T1000 (cell line): ENCODE measurements around the gene IRX2.

Experiments used
- DNase-seq: peaks from one replicate; lab custom pipeline; 2025; ENCODE audit warnings: mixed read lengths; lab: John Stamatoyannopoulos, UW

IRX2 gene

DNA sequence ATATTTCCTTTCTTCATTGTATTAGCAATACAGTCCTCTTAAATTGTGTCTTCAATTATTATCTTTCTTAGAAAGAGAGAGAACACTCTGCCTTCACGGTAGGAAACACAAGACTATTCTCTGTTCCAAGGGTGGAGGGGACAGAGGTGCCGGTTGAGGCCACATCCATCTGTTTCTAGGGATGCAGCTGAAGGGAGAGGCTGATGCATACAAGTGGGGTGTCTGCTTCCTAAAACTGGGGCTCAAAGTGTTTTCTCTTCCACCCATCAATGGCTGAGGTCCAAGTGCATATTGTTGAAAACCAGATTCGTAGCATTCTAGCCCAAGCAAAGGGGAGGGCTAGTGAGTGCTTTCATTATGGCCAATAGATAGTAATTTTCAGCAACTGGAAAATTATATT is 9.5 kb downstream of the IRX2 start:
- no peak for DNase-seq

DNA sequence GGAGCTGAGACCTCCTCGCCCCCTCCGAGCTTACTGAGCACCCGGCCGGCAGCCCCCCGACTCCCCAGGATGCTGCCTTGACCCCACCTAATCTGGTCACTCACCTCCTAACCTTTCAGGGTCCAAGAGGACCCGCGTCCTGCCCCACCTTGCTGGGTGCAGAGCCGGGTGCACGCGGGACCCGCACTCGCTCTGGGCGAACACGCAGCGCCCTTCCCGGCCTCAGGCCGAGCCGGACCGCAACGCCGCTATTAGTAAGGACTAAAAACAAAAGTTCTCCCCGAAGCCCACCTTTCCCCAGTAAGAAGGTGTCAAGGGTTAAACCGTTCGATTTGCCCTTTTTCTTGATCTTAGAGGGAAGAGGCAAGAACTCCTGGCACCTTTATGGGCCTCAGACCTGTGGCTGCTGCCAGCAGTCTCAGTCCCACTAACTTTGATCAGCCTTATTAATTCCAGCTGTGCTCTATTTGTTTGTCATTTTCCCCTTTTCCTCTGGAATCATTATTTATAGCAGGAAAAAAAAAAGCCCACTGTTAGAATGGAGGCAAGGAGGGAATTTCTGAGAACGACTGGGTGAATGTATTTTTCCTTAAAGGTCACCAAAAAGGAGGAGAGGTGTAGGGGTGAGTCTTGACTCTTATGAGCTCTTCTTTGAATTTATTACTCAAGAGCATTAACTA is 10.5 kb downstream of the IRX2 start:
- DNase-seq: no peak

DNA sequence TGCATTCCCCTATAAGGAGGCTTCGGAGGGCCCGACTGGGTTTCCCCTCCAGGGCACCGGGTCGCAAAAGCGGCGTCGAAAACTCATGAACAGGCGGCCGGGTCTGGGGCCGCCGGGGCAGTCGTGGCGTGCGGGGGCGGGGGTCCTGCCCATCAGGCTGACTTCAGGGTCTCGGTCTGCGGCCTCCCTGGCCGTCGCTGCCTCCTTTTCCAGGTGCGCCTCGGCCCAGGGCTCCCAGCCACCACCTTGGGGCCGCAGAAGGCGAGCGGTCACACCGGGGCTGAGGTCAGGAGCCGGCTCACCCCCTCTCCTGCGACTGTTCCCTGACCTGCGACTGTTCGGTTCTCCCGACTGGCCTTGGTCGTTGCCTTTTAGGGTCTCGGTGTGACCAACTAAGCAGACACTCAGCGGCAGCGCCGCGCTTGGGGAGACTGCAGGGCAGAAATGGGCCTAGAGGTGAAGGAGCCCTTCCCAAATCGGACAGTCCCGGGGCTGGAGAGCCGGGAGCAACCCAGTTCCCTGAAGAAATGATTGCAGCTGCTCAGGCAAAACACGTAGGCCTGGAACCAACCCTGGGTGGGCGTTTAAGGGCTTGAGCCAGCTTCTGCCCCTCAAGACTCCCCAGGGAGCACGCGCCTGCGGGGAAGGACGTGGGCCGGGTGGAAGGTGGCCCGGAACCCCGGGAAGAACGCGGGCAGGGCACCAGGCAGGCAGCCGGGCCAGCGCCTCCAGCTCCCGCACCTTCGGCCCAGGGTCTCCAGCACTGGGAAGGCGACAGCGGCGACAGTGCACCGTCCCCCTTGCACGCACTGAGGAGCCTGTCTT is 11.2 kb downstream of the IRX2 start:
- no peak for DNase-seq

DNA sequence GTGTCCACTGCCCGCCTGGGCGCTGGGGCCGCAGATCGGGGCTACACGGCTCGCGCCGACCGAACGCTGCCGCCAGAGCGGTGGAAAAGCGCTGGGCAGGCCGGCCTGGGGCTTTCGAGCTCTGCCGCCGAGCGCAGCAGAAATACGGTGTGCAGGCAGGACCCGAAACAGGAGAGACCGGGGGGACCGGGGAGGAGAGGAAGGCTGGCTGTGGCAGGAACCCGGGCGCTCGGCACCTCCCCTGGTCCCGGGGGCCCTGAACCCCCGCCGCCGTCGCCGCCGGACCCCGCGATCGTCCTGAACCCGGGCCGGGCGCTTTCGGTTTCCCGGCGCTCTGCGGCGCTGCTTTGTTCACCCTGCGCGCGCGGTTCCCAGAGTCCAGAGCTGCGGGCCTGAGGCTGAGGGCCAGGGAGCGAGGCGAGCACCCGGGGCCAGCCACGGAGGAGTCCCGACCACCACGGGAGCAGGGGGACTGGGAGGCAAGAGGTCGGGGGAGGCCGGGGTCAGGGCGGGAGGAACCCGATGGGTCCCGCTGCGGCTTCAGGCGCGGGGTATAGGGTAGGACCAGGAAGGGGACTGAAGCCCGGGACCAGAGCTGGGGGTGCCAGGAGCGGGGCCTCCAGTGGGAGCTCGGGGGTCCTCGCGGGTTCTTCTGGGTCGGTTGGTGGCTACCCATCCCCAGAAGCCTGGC is 12.0 kb downstream of the IRX2 start:
- DNase-seq: no peak

DNA sequence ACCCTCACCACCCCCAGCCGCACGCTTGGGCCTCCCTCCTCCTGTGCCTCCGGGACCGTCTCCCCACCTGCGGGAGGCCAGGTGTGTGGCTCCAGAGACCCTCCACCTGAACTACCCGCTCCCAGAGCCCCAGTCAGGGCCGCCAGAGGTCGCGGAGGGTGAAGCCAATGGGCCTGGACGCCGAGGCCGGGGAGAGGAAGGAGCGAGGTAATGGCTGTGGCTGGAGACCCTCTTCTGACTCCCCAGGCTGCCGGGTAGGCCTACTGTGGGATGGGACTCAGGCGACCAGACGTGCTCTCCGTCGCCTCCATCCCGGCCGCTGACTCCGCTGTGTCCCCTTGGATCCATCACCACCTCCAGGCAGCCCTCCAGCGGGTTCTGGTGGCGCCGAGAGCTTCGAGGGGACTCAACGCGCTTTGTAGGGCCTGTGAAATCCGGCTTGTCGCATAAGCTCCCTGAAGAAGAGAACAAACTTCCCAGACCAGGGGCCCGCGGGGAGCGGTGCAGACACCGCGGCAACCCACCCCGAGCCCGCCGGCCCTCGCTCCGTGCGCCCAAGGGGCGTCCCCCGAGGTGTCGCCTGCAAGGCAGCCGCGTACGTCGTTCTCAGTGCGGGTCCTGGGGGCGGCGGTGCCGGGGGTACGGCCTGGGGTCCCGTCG is 12.6 kb downstream of the IRX2 start:
- no peak for DNase-seq

DNA sequence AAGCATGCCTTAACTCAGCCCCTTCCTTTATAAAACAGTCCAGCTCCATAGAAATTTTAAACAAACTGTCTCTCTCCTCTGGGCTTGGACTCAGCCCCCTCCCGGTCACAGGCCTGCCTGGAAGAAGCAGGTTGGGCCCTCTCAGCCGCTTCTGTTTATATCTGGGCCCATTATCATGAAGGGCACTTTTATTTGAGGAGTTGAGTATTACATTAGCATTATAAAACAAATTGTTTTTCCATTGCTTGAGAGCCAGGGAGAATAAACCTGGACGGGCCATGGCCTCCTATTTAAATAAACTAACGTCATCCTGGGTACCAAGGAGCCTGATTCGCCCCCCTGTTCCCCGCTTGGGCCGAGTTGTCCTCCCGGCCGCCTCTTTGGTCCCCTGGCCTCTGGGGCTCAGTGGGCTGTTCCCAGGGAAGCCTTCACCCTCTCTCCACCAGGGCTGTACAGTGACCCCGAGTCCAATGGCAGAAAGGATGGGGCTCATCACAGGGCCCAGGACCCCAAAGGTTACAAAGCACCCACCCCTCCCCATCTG is 13.2 kb downstream of the IRX2 start:
- no peak for DNase-seq

DNA sequence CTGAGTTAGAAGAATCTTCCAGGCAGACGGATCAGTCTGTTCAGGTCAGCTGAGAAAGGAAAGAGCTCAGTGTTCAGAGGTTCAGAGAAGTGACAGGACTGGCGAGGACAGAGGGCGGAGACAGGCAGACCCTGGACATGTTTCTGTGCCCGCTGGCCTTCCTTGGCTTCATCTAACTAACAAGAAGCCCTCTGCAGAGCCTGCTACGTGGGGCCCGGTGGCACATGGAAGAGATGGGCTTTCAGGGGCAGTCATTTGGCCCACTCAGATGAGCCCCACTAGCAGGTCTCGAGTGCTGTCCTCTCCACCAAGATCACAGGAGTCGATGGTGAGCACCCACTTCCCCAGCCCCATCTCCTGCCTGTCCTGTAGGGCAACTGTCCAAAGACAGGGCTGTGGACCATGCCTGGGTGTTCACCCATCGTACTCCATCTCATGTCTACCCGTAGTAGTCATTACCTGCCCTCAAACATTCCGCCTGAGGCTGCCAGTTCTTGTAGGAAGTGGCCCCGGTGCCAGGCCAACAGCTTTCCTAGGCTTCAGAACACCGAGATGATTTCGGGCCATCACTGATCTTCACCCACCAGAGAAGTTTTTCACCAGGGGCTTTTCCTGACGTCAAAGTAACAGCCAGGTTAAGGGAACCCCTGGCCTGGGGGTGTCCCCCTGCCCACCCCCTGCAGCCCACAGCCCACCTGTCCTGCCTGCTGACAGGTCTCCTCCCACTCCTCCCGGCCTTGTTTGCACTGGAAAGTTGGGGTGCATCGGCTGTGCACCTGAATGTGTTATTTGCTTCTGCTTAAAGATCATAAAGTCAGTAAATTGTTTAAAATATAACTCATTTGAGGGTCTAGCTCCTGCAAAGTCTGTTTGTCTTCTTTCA is 14.0 kb downstream of the IRX2 start:
- no peak for DNase-seq

DNA sequence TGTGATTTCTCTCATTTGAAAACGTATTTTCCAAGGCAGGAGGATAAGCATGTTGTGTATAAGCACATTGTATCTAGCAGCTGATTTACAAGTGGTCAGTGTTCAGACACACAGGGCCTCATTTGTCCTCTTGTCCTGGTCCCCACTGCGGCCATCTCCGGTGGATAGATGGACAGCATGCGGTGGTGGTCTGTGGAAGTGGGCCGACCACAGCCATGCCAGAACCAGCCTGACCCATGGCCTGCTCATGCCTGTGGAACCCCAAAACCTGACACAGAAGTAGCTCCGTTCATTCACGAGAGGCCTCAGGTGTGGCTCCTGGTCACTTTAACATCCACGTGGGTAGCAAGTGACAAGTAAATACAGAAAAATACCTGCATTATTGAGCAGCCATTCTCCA is 14.6 kb downstream of the IRX2 start:
- DNase-seq: no peak

DNA sequence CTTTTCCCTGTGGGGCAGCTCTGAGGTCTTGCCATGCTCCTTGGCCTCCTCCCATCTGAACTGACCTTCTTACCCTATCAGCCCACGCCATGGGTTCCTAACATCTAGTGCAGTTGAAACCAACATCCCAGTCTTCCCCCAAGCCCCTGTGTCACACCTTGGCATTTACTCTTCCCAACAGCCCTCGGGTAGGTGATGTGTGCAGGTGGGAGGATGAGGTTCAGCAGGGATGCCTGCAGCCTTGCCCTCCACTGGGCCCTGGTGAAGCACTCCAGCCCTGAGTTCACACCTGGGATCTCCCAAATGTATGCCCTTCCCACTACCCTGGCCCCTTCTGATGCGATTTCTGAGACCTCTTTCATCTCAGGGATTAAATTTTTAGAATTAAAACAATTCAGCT is 15.5 kb downstream of the IRX2 start:
- no peak for DNase-seq

DNA sequence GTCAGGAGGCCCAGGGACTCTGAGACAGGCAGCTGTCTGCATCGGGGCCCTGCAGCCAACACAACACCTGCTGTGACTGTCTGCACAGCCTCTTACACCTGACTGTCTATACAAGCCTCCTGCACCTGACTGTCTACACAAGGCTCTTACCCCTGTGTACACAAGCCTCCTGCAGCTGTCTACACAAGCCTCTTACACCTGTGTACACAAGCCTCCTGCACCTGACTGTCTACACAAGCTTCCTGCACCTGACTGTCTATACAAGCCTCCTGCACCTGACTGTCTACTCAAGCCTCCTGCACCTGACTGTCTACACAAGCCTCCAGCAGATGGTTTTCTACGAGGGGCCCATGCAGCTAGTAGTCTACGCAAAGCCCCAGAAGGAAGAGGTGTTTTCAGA is 18.6 kb downstream of the IRX2 start:
- no peak for DNase-seq

DNA sequence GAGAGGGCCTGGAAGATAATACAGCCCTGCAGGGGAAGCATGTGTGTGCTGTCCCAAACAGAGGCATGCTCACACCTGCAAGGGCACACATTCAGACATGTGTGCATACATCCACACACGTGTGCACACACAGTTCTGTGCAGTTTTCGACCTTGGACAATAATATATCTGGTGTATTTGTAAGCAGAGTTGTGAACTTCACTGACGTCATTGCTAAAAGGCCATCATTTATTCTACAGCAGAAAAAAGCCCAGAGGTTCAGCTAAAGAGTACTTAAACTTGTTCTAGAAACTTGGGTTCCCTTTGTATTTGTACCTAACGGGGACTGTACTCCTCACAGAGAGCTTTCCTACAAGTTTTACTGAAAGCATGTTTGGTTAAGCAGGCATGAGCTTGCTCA is 19.5 kb downstream of the IRX2 start:
- DNase-seq: no peak

DNA sequence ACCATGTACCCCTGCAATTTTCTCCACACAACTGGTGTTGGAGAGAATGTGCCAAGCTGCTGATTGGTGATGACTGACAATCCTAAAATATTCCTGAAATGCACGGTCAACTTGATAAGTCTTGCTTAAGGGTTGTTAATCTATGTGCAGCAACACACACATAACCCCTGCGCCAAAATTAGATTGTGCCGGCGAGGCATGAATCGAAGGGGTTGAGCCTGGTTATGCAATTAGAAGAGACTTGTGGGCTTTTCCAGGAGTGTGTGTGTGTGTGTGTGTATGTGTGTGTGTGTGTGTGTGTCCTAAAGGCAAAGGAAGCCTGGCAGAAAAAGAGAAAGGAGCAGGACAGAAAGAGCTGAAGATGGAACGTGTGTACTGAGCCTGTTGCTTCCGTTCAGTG is 22.3 kb downstream of the IRX2 start:
- no peak for DNase-seq

DNA sequence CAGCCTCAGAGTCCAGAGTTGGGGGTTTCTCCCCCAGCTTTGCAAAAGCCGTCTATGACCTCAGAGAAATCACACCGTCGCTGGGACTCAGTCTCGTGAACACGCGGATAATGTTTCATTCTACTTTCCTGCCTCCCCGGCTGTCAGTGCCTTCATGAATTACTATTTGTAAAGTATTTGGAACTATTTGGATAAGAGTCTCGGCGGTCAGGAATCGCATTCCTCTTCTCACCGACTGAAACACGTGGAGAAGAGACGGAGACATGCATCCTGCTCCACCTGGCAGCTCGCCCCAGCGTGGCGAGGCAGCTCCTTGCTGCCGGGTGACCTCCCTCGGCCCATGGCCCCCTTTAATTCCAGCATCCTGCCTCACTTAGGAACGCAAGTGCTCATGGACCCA is 23.9 kb downstream of the IRX2 start:
- DNase-seq: no peak

DNA sequence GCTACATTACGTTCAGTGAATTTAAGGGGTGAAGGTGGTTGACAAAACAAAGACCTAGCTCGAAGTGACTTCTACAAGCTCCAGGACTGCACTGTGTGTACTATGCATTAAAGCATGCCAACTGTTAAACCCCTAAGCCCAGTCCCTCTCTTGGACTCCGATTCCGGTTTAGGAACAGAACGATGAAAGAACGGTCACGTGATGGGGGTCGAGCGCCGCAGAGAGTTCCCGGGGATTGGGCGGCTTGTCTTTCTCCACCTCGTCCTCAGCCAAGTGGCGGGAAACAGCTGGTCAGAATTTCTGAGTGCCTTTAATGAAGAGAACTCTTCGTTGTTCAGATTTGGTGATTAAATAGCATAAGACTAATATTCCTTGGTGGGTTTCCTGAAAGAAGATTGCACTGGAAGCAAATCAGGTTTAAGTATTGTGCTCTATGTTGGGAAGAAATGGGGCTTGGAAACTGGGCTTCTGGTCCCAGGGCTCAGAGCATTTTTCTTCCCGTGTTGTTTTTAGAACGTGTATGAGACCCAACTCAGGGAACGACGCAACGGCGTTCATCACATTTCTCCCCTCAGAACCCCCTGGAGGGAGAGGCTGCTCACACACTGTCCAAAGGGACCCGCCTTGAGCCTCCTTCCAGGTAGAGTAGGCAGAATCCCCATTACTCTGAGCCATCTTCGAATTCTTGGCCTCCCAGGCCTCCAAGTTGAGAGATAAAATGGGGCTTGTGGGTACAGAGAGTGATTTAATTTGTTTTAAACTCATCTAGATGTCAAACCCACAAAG is 25.3 kb downstream of the IRX2 start:
- no peak for DNase-seq

DNA sequence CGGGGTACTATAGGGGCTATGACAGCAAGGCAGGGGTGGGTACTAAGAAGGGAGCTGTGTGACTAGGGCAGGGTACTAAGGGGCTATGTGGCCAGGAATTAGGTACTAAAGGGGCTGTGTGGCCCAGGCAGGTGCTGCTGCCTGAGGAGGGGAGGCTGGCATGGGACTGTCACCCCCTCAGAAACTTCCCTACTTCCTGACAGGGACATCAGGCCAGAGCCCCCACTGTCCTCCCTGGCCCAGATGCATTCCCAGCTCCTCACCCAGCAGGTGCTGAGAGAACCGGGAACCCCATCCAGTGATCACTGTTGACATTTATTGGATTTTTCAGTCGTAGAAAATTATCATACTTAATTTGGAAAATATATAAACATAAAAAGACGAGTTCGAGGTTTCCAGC is 26.6 kb downstream of the IRX2 start:
- no peak for DNase-seq

DNA sequence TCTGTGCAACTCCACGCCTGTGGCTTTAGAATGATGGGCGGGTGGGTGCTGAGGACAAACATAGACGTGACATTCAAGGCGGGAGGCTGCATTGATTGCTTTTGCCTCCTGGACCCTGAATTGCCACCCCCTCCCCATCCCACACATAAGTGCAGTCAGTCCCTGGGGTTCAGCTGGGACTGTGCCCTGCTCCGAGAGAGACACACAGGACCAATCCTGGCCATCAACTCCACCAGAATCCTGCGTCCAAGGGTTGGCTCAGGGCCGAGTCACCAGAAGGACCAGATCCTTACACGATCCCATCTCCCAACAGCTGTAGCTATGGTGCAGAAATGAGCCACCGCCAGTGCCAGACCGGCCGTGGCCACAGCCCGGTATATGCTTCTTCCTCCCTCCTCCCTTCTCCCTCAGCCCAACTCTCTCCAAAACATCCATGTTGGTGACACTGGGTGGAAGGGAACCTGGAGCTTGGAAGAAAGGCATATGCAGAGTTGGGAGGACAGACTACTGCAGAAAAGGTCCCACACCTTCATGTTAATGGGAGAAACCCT is 27.4 kb downstream of the IRX2 start:
- no peak for DNase-seq

DNA sequence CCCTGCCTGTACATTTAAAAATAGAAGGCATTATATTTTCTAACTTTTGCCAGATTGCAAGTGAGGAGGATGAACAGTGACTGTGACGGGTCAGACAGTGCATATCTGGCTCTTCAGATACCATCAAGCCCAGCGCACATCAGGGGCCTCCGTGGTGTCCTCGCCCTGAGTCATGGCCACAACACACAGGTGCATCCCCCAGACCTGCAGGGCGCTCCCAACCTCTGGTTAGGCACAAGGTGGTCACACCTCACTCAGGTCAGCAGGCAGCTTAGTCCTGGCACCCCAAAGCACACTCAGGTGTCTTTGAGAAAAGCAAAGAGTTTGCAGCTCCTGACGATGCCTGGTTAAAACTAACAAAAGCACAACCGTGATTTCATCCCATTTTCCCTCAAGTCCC is 28.6 kb downstream of the IRX2 start:
- DNase-seq: no peak

DNA sequence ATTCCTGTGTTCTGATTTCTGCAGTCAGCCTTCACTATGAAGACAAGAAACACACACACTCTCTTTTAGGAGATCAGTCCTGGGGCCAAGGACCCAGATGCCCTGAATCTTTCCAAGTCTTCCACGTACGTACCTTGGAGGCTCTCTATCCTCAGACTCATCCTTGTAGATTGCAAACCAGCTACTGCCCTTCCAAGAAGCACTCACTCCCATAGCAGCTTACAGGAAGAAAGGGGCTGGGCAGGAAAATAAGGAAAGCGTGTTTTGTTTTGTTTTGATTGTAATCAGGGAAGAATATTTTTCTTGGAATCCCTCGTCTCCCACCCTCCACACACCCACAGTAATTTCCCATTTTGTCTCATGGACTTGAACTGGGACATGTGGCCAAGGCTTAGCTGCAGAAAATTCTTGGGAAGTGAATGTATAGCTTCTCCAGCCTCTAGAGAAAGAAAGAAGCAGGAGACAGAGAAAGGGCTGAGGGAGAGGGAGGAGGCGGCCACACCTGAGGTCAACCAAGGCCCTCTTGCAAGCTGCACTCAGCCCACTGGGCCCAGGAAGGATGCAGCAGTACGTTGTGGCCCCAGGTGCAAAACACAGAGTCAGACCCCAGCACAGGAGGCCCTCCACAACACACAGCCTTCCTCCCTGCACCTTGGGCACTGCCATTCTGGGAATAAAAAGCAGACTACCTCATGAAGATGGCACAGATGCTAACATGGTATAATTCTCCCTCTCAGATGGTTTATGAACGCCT is 29.9 kb downstream of the IRX2 start:
- DNase-seq: no peak

DNA sequence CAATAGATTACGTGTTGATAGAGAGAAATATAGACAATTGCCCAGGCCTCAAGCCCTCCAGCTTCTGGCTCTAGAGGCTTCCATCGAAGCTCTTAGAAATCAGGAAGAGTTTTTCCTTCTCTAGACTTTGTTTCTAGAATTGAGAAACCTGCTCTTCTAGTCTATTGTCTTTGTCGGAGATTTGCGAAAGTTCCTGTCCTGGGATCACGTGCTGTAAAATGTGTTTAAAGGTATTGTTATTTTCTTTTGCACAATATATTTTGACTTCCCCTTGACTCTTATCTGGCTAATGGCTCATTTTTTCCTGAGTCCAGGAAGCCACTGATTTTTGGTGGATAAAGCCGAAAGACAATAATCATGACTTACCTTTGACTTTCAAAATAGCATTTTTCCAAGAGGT is 32.1 kb downstream of the IRX2 start:
- DNase-seq: no peak
